WTC11 (cell line): Measurements from ENCODE around the gene MTG1.

ENCODE experiments used
- CBFB ChIP-seq: sonication (generic); formaldehyde crosslinking; IDR thresholded peaks from 2 replicates; pipeline ENCODE4 v1.8.1; 2022; ENCODE audit warnings: mild to moderate bottlenecking, low read depth, missing genetic modification reagents
- ETV6 ChIP-seq: sonication (generic); formaldehyde crosslinking; IDR thresholded peaks from 2 replicates; pipeline ENCODE4 v1.8.1; 2022; ENCODE audit warnings: mild to moderate bottlenecking, missing genetic modification reagents
- FOXJ3 ChIP-seq: sonication (generic); formaldehyde crosslinking; IDR thresholded peaks from 2 replicates; pipeline ENCODE4 v1.9.0; 2021; ENCODE audit warnings: missing genetic modification reagents, mild to moderate bottlenecking, borderline replicate concordance
- RORB ChIP-seq: fragments of 250-450 bp; sonication (Bioruptor Pico); IDR thresholded peaks from 2 replicates; pipeline ENCODE4 v1.9.0; 2021; ENCODE audit warnings: mild to moderate bottlenecking
- SP1 ChIP-seq: sonication (generic); formaldehyde crosslinking; conservative IDR thresholded peaks from 2 replicates; pipeline ENCODE4 v1.8.1; 2022; ENCODE audit warnings: missing genetic modification reagents
- ZNF121 ChIP-seq: sonication (generic); formaldehyde crosslinking; IDR thresholded peaks from 2 replicates; pipeline ENCODE4 v1.8.0; 2023; ENCODE audit warnings: missing genetic modification reagents
- TF ChIP-seq, protein P1 (sequence below): fragments of 200-600 bp; IDR thresholded peaks from 2 replicates; pipeline ENCODE4 v1.8.0; 2022; ENCODE audit warnings: antibody characterized with exemption
- TF ChIP-seq, protein P2 (sequence below): sonication (generic); formaldehyde crosslinking; IDR thresholded peaks from 2 replicates; pipeline ENCODE4 v1.8.1; 2023; ENCODE audit warnings: mild to moderate bottlenecking, missing genetic modification reagents, moderate library complexity
- TF ChIP-seq, protein P3 (sequence below): sonication (generic); formaldehyde crosslinking; conservative IDR thresholded peaks from 2 replicates; pipeline ENCODE4 v1.8.1; 2023; ENCODE audit warnings: mild to moderate bottlenecking, low read depth, missing genetic modification reagents, moderate library complexity
- TF ChIP-seq, protein P4 (sequence below): sonication (generic); formaldehyde crosslinking; IDR thresholded peaks from 2 replicates; pipeline ENCODE4 v1.8.1; 2023; ENCODE audit warnings: mild to moderate bottlenecking, moderate library complexity, missing genetic modification reagents
- TF ChIP-seq, protein P5 (sequence below): sonication (generic); formaldehyde crosslinking; IDR thresholded peaks from 2 replicates; pipeline ENCODE4 v1.8.1; 2023; ENCODE audit warnings: mild to moderate bottlenecking, missing genetic modification reagents, borderline replicate concordance

DNA sequence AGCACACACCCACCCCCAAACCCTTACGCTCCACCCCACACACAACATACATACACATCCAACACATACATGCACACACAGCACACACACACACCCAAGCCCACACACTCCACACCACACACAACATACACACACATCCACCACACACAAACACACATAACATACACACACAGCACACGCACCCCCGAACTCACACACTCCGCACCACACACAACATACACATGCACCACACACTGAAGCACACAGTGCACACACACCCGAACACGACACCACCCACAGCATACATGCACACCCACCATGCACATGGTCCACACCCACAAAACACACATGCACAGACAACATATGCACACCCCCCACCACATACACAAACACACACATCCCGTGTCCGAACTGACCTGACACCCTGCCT is 44.8 kb upstream of the MTG1 start:
- TF ChIP-seq, protein P1, sequence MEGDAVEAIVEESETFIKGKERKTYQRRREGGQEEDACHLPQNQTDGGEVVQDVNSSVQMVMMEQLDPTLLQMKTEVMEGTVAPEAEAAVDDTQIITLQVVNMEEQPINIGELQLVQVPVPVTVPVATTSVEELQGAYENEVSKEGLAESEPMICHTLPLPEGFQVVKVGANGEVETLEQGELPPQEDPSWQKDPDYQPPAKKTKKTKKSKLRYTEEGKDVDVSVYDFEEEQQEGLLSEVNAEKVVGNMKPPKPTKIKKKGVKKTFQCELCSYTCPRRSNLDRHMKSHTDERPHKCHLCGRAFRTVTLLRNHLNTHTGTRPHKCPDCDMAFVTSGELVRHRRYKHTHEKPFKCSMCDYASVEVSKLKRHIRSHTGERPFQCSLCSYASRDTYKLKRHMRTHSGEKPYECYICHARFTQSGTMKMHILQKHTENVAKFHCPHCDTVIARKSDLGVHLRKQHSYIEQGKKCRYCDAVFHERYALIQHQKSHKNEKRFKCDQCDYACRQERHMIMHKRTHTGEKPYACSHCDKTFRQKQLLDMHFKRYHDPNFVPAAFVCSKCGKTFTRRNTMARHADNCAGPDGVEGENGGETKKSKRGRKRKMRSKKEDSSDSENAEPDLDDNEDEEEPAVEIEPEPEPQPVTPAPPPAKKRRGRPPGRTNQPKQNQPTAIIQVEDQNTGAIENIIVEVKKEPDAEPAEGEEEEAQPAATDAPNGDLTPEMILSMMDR: no peak
- TF ChIP-seq, protein P2, sequence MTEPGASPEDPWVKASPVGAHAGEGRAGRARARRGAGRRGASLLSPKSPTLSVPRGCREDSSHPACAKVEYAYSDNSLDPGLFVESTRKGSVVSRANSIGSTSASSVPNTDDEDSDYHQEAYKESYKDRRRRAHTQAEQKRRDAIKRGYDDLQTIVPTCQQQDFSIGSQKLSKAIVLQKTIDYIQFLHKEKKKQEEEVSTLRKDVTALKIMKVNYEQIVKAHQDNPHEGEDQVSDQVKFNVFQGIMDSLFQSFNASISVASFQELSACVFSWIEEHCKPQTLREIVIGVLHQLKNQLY (CRISPR knock-in tag): no peak
- TF ChIP-seq, protein P3, sequence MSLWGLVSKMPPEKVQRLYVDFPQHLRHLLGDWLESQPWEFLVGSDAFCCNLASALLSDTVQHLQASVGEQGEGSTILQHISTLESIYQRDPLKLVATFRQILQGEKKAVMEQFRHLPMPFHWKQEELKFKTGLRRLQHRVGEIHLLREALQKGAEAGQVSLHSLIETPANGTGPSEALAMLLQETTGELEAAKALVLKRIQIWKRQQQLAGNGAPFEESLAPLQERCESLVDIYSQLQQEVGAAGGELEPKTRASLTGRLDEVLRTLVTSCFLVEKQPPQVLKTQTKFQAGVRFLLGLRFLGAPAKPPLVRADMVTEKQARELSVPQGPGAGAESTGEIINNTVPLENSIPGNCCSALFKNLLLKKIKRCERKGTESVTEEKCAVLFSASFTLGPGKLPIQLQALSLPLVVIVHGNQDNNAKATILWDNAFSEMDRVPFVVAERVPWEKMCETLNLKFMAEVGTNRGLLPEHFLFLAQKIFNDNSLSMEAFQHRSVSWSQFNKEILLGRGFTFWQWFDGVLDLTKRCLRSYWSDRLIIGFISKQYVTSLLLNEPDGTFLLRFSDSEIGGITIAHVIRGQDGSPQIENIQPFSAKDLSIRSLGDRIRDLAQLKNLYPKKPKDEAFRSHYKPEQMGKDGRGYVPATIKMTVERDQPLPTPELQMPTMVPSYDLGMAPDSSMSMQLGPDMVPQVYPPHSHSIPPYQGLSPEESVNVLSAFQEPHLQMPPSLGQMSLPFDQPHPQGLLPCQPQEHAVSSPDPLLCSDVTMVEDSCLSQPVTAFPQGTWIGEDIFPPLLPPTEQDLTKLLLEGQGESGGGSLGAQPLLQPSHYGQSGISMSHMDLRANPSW (CRISPR knock-in tag): no peak
- no peak for TF ChIP-seq CBFB (CRISPR knock-in tag)
- no peak for TF ChIP-seq SP1 (CRISPR knock-in tag)
- TF ChIP-seq, protein P4, sequence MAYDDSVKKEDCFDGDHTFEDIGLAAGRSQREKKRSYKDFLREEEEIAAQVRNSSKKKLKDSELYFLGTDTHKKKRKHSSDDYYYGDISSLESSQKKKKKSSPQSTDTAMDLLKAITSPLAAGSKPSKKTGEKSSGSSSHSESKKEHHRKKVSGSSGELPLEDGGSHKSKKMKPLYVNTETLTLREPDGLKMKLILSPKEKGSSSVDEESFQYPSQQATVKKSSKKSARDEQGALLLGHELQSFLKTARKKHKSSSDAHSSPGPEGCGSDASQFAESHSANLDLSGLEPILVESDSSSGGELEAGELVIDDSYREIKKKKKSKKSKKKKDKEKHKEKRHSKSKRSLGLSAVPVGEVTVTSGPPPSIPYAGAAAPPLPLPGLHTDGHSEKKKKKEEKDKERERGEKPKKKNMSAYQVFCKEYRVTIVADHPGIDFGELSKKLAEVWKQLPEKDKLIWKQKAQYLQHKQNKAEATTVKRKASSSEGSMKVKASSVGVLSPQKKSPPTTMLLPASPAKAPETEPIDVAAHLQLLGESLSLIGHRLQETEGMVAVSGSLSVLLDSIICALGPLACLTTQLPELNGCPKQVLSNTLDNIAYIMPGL: no peak
- TF ChIP-seq, protein P5, sequence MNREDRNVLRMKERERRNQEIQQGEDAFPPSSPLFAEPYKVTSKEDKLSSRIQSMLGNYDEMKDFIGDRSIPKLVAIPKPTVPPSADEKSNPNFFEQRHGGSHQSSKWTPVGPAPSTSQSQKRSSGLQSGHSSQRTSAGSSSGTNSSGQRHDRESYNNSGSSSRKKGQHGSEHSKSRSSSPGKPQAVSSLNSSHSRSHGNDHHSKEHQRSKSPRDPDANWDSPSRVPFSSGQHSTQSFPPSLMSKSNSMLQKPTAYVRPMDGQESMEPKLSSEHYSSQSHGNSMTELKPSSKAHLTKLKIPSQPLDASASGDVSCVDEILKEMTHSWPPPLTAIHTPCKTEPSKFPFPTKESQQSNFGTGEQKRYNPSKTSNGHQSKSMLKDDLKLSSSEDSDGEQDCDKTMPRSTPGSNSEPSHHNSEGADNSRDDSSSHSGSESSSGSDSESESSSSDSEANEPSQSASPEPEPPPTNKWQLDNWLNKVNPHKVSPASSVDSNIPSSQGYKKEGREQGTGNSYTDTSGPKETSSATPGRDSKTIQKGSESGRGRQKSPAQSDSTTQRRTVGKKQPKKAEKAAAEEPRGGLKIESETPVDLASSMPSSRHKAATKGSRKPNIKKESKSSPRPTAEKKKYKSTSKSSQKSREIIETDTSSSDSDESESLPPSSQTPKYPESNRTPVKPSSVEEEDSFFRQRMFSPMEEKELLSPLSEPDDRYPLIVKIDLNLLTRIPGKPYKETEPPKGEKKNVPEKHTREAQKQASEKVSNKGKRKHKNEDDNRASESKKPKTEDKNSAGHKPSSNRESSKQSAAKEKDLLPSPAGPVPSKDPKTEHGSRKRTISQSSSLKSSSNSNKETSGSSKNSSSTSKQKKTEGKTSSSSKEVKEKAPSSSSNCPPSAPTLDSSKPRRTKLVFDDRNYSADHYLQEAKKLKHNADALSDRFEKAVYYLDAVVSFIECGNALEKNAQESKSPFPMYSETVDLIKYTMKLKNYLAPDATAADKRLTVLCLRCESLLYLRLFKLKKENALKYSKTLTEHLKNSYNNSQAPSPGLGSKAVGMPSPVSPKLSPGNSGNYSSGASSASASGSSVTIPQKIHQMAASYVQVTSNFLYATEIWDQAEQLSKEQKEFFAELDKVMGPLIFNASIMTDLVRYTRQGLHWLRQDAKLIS (CRISPR knock-in tag): no peak
- TF ChIP-seq ETV6: no peak
- no peak for TF ChIP-seq RORB
- no peak for TF ChIP-seq ZNF121
- TF ChIP-seq FOXJ3 (CRISPR knock-in tag): no peak
